HG02798 (cell line): ENCODE results near the gene RAD21L1.

Experiments
- ATAC-seq: cut with Tn5 transposase; IDR thresholded peaks from one replicate; pipeline ENCODE4 v1.9.1; 2021; ENCODE audit warnings: mild to moderate bottlenecking; ENCODE audit not compliant: unreplicated experiment, poor library complexity

RAD21L1 gene

DNA sequence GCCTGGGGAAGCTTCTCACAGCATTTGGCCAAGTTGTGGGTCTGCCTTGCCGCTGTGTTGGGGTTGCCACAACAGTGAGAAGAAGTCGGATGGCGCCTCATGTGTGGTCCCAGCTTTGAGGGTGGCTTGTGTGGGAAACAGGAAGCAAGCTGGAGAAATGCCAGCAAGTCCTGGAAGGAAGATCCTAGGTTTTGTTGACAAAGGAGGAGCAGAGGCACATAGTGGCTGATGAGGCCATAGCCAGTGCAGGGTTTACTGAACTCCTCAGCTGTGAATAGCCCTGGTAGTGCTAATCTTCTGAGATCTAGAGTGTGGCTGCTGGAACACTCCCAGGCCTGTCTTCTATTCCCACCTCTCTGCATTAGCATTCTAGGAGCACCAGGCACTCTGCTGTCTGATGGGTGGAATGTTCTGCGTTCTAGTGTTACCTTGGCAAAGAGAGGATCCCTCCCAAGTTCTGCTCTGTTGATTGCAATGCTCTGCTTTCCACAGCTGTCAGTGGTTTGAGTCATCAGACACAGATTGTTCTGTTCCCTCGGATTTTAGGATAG, 65.4 kb downstream of the RAD21L1 start:
- ATAC-seq = no peak

DNA sequence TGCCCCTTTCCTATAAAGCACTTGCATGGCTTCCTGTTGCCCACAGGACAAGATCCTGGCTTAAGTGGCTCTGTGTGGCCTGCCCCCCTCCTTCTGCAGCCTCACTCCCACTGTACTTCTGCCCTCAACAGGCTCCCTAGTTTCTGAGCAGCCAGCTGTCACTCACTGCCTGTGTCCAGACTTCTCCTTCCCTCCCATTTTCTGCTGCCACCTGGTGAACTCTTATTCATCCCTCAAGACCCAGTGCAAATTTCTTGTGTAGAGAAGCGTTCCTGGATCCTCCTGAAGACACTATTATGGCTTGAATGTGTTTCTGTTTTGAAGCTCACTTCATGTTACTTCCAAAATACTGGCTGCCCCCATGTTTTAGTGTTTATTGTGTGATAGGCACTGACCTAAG, 66.8 kb downstream of the RAD21L1 start:
- ATAC-seq = no peak

DNA sequence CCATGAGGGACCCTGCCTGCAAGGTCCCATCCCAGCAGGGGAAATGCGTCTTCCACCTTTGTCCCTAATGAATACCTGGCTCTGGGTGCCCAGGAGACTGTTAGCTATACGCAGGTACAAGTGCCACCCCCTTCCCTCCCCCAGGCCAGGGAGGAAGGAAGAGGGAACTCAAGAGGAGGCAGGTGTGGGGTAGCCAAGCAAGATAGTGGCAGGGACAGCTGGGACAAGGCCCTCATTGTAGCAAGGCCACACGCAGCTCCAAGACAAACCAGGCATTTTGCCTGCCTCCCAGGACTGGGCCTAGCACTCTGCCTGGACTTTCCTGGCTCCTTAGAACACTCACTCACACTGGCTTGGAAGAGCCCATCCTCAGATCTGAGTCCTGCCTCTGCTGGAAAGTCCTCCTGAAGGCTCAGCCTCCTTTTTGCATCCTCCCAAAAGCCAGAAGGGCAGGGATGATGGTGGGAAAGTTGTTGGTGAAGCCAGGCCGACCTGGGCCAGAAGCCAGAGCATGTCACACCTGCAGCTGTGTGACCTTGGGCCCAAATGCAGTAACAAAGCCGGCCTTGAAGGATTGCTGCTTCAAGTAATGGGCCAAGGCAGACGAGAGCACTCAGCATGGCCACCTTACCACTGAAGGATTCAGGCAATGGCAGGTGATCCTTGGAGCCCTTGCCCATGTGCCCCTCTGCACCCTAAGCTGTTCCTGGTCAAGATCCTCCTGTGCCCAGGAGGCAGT, 68.0 kb downstream of the RAD21L1 start:
- ATAC-seq = no peak

DNA sequence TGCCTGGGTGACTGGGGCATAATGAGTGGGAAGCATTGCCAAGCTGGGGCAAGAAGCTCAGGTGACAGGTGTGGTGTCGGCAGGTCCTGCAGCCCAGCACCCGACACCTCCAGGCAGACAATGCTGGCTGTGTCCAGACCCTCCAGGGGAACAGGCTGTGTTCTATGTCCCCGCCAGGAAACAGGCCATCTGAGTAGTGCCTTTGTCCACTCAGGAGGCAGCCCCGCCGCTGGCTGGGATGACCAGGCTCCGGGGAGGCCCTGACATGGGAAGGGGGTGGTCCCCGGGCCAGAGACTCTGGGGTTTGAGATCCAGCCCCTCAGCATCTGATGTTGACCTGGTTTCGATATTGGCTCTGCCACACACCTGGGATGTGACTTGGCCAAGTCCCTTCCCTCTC, 68.7 kb downstream of the RAD21L1 start:
- no peak for ATAC-seq

DNA sequence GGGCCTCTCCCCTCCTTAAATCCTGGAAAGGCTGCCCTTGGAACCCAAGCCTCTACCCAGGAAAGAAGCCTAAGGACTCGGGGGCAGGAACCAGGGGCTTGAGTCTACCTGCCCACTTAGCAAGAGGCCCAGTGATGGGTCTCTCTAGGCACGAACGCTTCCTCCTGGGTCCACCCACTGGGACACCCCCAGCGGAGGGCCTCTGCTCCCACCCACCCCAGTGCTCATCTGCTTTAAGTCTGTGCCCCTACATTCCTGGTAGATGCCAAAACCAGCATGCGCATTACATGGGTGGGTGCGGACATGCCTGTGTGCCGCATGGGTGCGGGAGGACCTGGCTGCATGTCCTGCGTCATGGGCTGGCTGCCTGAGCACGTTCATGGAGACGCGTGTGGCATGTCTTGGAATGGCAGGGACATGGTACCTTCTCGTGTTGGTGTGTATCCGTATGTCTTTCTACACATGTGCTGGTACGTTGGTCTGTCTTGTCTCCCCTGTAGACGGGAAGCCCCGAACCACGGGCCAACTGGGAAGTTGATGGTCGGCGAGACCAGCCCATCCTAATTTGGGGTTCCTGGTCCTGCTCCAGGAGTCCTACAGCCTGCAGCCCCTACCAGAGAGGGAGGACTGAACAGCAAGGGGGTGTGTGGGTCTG, 69.6 kb downstream of the RAD21L1 start:
- ATAC-seq = no peak

DNA sequence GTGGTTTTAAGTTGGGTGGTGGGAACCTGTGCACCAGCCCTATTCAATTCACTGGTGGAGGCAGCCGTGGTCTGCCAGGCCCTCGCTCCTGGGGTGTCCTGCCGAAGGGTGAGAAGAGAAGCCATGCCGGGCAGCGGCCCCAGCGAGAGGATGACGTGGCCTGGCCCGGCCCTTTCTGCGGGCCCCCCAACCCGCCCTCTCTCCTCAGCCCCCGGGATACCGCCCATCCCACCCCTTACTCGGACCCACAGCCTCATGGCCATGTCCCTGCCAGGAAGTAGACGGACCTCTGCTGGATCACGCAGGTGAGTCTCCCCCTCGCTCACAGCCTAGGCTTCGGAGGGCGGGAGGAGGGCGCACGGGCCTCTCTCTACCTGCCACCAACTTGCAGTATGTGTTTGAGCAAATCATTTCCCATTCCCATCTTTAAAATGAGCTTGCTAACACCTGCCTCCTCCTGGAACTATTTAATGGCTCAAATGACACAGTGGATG, 70.3 kb downstream of the RAD21L1 start:
- ATAC-seq = no peak

DNA sequence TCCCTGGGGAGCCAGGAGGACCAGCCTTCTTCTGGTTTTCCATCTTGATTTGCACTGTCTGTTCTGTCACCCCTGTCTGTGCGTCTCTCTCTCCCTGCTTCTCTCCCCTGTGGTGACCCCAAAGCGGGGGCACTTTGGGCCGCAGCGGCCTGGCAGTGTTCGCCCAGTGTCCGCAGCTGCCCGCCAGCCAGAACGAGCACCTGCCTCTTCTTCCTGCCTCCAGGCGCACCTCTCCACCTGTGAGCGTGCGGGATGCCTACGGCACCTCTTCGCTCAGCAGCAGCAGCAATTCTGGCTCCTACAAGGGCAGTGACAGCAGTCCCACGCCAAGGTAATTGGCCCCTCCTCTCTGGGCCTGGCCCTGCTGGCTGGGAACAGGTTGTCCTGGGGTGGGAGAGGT, 71.1 kb downstream of the RAD21L1 start:
- ATAC-seq = no peak

DNA sequence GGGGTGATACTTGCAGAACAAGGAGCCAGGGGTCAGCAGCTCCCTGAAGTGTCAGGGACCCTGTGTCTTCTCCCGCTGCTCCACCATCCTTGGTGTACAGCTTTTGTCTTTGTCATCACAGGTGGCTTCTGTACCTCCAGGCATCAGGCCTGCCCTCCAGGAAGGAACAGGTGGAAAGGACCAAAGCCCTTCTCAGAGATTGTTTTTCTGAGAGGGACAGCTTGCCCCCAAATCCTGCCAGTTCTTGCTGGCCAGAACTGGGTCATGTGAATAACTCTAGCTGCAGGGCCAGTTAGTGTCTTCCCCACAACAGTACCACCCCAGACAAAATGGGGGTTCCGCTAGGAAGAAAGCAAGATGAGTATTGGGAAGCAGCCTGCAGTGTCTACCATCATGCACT, 71.6 kb downstream of the RAD21L1 start:
- ATAC-seq = no peak

DNA sequence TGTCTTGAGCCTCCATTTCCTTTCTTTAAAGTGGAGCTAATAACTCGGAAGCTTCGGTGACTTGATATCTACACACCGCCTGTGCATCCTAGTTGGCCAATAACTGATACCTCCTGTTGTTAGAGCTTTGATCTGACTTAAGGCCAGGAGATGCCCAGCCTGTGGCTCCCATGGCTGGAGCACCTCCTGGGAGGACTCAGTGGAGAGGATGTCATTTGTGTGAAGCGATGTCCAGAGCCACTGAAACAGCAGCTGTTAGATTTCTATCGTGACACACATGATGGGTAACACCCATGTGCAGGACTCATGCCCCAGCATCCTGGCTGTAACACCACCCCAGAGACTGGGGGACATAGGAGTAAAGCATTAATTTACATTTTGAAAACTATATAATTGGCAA, 72.3 kb downstream of the RAD21L1 start:
- no peak for ATAC-seq

DNA sequence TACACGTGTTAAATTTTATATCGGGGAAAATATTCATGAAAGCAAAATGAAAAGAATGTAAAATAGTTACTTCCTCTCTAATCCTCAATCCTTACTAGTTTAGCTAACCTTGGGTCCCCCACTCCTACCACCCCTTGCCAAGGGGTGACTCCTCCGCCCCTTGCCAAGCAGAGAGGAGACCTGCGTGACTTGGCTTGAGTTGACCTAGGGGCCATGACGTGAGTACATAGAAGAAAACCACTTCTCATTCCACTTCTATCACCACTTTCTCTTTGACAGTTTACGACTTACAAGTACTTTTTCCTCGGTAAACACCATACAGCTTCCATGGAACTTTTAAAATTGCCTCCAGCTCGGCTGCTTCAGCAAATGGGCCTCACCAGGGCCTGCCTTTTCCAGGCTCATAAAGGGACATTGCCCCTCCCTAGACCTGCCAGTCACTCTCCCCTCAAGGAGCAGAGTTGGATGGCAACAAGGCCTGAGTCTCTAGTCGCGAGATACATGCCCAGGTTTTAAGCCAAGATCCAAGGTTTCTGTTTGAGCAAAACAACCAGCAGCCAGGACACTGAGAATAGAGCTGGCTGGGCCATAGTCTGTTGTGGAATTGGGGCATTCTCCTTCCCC, 73.2 kb downstream of the RAD21L1 start:
- ATAC-seq = no peak

DNA sequence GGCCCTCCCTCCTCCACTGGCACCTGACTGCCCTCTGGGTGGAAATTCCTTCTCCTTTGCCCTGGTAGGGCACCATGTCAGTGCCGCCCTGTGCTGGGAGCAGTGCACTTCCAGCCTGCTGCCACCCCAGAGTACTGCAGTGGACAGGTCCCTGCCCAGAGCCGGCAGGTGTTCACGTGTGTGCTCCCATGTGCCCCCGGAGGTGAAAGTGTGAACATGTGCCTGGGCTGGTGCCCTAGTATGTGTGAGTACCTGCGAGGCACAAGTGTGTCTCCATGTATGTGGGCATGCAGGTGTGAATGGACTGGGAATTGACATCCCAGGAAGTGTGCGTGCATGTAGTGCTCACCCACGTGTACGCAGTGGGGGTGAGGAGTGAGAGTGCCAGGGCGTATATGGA, 73.7 kb downstream of the RAD21L1 start:
- ATAC-seq = no peak

DNA sequence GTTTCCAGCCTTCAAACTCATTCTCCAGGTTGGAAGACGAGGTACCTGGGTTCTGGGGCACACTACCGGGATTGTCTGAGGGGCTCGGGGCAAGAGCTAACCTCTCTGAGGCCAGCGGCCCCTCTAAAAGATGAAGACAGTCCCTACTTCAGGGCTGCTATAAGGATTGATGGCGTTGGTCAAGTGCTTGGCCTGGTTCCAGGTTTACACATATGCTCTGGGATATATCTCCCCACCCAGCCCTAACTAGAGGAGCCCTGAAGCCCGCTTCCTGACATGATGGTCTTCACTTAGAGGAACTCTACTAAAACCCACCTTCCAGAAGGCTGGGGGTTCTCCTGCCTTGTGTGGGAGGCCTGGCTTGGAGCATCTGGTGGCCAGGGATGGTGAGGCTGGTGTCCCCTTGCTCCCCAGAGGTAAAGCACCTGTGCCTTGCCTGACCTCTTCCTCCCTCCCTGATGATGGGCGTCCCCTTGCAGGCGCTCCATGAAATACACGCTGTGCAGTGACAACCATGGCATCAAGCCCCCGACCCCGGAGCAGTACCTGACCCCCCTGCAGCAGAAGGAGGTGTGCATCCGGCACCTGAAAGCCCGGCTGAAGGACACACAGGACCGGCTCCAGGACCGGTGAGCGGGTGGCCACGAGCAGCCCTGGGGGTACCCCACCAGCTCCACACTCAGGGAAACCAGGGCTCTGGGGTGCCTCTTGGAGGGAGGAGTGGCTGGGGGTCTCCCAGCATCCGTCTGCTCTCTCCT, 74.4 kb downstream of the RAD21L1 start:
- ATAC-seq = no peak

DNA sequence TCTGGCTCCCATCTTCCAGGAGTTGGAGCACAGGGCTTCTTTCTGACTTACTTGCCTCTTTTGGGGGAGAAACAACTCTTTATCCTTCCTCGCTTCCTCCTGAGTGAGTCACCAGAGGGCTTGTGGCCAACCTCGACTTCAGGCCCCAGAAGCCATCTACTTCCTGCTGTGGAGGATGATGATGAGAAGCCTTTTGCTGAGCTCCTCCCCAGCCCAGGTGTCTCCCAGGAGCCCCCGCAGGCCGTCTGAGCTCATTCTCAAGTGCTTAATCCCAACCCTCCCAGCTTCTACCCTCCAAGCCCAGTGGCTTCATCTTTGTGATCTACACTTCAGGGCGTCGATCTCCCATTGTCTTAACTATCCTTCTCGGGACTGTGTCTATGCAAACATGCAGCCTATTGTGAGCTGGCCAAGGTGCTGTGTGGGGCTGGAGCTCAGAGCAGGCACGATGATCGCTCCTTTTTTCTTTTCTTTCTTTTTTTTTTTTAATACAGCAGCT, 75.2 kb downstream of the RAD21L1 start:
- no peak for ATAC-seq

DNA sequence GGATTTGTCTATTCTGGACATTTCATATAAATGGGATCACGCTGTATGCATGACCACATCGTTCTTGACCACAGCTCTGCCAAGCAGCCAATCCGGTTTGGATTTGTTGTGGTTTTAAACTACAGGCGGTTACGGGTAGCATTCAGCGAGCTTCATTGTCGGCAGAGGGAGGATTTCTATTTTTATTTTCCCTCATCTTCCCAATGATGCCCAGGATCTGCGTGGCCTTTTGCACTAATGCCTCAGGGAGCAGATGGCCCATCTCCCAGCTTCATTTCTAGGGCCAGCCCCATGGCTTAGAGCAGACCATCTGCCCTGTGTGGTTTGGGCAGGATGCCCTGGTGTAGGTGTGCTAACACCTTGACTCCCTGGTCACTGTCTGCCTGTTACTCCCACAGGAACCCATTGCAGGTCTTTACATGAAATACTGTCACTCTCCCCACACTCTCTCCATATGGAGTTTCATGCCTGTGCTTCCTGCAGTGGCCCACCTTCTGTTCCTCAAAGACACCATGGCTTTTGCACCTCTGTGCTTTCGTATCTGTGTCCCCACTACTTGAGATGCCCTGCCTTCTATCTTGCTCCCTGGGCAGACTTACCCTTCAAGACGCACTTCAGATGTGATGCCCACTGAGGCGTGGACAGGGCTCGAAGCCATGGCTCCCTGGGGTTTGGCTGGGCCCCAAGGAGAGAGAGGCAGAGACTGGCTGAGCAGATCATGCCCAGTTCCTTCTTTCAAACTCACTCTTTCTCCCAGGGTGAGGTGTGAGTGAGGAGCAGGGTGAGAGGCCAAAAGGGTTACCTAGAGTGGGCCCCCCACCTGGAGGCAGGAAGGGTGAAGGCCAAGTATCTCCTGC, 77.1 kb downstream of the RAD21L1 start:
- ATAC-seq = no peak

DNA sequence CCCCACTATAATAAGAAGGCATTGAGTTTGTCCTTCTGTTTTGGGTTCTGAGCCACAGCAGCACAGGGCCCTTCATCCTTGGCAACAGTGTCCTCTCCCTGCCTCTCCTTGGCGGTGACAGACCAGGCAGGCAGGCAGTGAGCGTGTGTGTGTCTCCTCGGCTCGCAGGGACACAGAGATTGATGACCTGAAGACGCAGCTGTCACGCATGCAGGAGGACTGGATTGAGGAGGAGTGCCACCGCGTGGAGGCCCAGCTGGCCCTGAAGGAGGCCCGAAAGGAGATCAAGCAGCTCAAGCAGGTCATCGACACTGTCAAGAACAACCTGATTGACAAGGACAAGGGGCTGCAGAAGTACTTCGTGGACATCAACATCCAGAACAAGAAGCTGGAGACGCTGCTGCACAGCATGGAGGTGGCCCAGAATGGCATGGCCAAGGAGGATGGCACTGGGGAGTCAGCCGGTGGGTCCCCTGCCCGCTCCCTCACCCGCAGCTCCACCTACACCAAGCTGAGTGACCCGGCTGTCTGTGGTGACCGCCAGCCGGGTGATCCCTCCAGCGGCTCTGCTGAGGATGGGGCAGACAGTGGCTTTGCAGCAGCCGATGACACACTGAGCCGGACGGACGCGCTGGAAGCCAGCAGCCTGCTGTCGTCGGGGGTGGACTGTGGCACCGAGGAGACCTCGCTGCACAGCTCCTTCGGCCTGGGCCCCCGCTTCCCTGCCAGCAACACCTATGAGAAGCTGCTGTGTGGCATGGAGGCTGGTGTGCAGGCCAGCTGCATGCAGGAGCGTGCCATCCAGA, 79.1 kb downstream of the RAD21L1 start:
- no peak for ATAC-seq
